ENCODE measurements around the gene UNC119. TPM values are rescaled to one million over a fixed set of nuclear protein-coding genes. Genes with fewer than 3 reads are reported as not detected.

The UNC119 gene
- polyA plus RNA-seq, 3 donors, result 53.8 to 63.2 (median 59.6) TPM

Other genes with a start within 250 kb of the UNC119 start
- gene TMEM97, start 233.4 kb downstream of the UNC119 start, polyA plus RNA-seq (ENCODE audit: insufficient read length in 3 of 3), result 10 to 100 TPM; 50.0 to 63.4 (median 50.0) TPM
- gene IFT20, start 217.2 kb downstream of the UNC119 start, polyA plus RNA-seq (ENCODE audit: insufficient read length in 3 of 3), result 10 to 100 TPM; 52.8 to 60.9 (median 58.2) TPM
- 10 to 100 TPM; 42.2 to 44.6 (median 42.3) TPM for gene TNFAIP1, start 216.9 kb downstream of the UNC119 start, polyA plus RNA-seq (ENCODE audit: insufficient read length in 3 of 3)
- 10 to 100 TPM; 87.4 to 92.1 (median 88.0) TPM for gene POLDIP2, start 195.1 kb downstream of the UNC119 start, polyA plus RNA-seq (ENCODE audit: insufficient read length in 3 of 3)
- not detected for gene SEBOX, start 187.4 kb downstream of the UNC119 start, polyA plus RNA-seq (ENCODE audit: insufficient read length in 3 of 3)
- 10 to 100 TPM; 15.4 to 26.1 (median 19.4) TPM for gene VTN, start 182.3 kb downstream of the UNC119 start, polyA plus RNA-seq (ENCODE audit: insufficient read length in 3 of 3)
- gene SARM1, start 180.9 kb downstream of the UNC119 start, polyA plus RNA-seq (ENCODE audit: insufficient read length in 3 of 3), result 10 to 100 TPM; 10.5 to 15.9 (median 15.4) TPM
- 10 to 100 TPM; 12.5 to 15.1 (median 13.5) TPM for gene SLC46A1, start 146.4 kb downstream of the UNC119 start, polyA plus RNA-seq (ENCODE audit: insufficient read length in 3 of 3)
- gene SLC13A2, start 79.0 kb downstream of the UNC119 start, polyA plus RNA-seq (ENCODE audit: insufficient read length in 3 of 3), result 10 to 100 TPM; 12.2 to 16.7 (median 13.3) TPM
- gene FOXN1, start 46.3 kb downstream of the UNC119 start, polyA plus RNA-seq (ENCODE audit: insufficient read length in 3 of 3), result under 1 TPM; 0.49 to 0.92 (median 0.68) TPM
- gene PIGS, start 18.9 kb upstream of the UNC119 start, polyA plus RNA-seq (ENCODE audit: insufficient read length in 3 of 3), result 10 to 100 TPM; 94.7 to 98.0 (median 94.9) TPM
- gene ALDOC, start 24.3 kb upstream of the UNC119 start, polyA plus RNA-seq (ENCODE audit: insufficient read length in 3 of 3), result 10 to 100 TPM; 26.5 to 28.3 (median 27.3) TPM
- 10 to 100 TPM; 54.1 to 70.3 (median 68.1) TPM for gene SPAG5, start 46.4 kb upstream of the UNC119 start, polyA plus RNA-seq (ENCODE audit: insufficient read length in 3 of 3)
- gene RSKR, start 61.6 kb upstream of the UNC119 start, polyA plus RNA-seq (ENCODE audit: insufficient read length in 3 of 3), result 10 to 100 TPM; 12.2 to 31.0 (median 14.7) TPM
- gene BLTP2, start 92.5 kb upstream of the UNC119 start, polyA plus RNA-seq (ENCODE audit: insufficient read length in 3 of 3), result 100 to 1,000 TPM in 1 of 3 donors, 10 to 100 TPM in 2; 93.5 to 100 (median 94.8) TPM
- 10 to 100 TPM; 80.2 to 85.8 (median 81.8) TPM for gene SDF2, start 109.3 kb upstream of the UNC119 start, polyA plus RNA-seq (ENCODE audit: insufficient read length in 3 of 3)
- 10 to 100 TPM; 71.4 to 75.8 (median 72.4) TPM for gene SUPT6H, start 109.6 kb upstream of the UNC119 start, polyA plus RNA-seq (ENCODE audit: insufficient read length in 3 of 3)
- 1 to 10 TPM; 5.9 to 8.7 (median 6.6) TPM for gene PROCA1, start 159.3 kb upstream of the UNC119 start, polyA plus RNA-seq (ENCODE audit: insufficient read length in 3 of 3)
- 100 to 1,000 TPM; 169 to 186 (median 184) TPM for gene RAB34, start 165.2 kb upstream of the UNC119 start, polyA plus RNA-seq (ENCODE audit: insufficient read length in 3 of 3)
- 100 to 1,000 TPM; 834 to 981 (median 852) TPM for gene RPL23A, start 167.4 kb upstream of the UNC119 start, polyA plus RNA-seq (ENCODE audit: insufficient read length in 3 of 3)
- 10 to 100 TPM; 14.7 to 16.3 (median 16.1) TPM for gene TLCD1, start 173.6 kb upstream of the UNC119 start, polyA plus RNA-seq (ENCODE audit: insufficient read length in 3 of 3)
- 10 to 100 TPM in 1 of 3 donors, 1 to 10 TPM in 2; 8.3 to 14.5 (median 8.4) TPM for gene NEK8, start 176.2 kb upstream of the UNC119 start, polyA plus RNA-seq (ENCODE audit: insufficient read length in 3 of 3)
- 100 to 1,000 TPM; 107 to 149 (median 126) TPM for gene TRAF4, start 191.4 kb upstream of the UNC119 start, polyA plus RNA-seq (ENCODE audit: insufficient read length in 3 of 3)